GM18861 (cell line): ENCODE results near the gene PRSS53.

Source experiments
- ATAC-seq: cut with Tn5 transposase; IDR thresholded peaks from one replicate; pipeline ENCODE4 v1.9.1; 2021; ENCODE audit not compliant: unreplicated experiment

Gene PRSS53

DNA sequence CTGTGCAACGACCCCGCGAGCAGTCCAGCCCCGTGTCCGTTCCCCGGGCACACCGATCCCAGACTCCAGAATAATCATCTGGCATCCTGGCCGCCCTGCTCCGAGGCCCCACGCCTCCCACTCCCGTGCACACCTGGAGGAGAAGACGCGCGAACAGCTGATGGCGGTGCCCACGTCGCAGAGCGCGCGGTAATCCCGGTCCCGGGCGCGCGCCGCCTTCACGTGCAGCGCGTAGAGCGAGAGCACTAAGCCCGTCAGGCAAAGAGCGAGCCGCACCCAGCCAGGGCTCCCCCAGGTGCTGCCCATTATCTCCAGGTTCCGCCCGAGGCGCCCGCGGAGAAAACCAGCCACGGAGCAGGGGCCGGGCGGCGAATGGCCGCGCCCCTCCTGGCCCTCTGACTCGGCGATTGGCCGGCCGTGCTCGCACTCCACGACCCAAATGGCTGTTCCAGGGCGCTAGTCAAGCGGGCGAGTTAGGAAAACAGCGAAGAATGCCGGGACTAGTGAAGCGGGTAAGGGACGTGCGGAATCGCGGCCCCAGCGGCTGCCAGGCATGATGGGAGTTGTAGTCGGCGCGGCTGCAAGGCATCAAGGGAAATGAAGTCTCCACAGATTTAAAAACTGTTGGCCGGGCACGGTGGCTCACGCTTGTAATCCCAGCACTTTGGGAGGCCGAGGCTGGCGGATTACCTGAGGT lies 5.8 kb upstream of the PRSS53 start, which contains the start of gene VKORC1:
Gene VKORC1, minus strand, starts transcription at position 374 of the 697 bp plus-strand sequence. Its CDS starts 68 bp downstream, at position 306.
- ATAC-seq, result peak; percentile 71

GRCh38 chr16:31094088-31094423 lies 5.3 kb upstream of the PRSS53 start:
- ATAC-seq, result no peak

DNA sequence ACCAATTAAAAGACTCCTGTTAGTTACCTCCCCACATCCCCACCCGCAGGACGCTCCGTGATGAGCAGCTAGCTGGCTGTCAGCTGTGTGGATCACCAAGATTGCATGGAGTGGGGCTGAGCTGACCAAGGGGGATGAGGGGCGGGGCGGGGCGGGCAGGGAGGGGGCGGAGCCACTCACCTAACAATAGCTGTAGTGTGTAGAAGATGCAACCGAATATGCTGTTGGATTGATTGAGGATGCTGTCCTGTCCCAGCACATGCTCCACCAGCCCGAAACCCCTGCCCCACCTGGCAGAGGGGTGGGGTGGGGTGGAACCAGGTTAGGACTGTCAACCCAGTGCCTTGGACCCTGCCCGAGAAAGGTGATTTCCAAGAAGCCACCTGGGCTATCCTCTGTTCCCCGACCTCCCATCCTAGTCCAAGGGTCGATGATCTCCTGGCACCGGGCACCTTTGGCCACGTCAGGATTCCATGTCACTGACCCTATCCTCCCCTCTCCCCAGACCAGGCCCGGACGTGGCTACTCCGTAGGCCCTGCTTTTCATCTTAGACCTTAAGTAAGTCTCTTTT lies 4.5 kb upstream of the PRSS53 start:
- ATAC-seq, result no peak

DNA sequence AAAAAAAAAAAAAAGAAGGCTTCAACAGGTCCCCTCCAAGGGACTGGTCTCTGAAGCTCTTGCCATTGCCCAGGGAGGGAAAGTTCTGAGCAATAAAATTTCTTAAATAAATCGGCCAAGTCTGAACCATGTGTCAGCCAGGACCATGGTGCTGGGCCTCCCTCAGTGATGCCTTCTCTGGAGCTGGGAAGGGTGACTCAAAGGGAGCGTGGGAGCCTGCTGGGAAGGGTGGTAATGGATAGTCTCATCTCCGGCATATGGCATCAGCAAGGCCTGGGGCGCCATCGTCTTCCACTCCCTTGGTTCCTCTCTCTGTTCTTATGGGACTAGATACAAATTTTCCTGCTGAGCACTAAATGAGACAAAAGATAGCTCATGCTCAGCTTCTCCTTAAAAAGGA lies 3.6 kb upstream of the PRSS53 start:
- ATAC-seq, result no peak

DNA sequence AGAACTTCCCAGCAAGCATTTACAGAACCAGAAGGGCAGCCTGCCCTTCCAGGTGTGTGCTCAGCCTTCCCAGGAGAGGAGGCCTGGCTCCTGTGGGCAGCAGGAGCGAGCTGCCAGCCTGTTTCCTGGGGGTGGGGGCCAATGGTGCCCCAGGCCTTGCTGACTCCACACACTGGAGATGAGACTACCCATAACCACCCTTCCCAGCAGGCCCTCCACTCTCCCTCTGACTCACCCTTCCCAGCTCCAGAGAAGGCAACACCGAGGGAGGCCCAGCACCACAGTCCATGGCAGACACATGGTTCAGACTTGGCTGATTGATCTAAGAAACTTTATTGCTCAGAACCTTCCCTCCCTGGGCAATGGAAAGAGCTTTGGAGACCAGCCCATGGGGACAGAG lies 1.8 kb upstream of the PRSS53 start:
- no peak for ATAC-seq

DNA sequence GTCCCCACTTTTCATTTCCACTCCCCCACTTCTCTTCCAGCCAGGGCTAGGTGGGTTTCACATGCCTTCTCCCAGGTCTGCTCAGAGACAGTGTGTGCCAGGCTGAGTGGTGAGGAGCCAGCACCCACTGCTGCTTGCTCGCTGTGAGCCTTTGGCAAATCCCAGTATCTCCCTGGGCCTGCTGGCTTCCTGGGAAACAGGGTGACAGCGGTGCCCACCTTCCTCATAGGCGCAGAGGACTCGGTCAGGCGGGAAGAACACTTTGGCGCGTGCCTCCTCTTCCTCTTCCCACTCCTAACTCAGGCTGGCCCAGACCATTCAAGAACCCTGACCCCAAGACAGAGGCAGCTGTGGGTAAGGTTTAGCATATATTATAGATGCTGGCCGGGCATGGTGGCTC lies 456 bp upstream of the PRSS53 start:
- no peak for ATAC-seq

DNA sequence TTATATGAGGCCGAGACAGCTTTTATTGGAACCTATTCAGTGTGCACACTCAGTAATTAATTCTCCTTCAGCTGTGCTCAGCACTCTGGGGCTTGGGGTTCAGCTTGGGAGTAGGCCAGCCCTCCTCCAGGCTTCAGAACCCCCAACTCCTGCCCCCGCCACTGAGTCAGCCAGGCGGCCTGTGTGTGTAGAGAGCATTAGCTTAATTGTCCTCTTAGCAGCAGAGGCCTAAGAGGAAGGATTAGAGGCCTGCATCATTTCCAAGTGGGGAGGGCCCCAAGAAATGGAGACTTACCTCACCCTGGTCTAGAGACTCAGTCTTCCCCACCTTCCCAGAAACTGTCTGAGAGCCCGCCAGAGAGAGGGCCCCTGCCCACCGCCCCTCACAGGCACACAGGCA lies 772 bp downstream of the PRSS53 start:
- no peak for ATAC-seq

DNA sequence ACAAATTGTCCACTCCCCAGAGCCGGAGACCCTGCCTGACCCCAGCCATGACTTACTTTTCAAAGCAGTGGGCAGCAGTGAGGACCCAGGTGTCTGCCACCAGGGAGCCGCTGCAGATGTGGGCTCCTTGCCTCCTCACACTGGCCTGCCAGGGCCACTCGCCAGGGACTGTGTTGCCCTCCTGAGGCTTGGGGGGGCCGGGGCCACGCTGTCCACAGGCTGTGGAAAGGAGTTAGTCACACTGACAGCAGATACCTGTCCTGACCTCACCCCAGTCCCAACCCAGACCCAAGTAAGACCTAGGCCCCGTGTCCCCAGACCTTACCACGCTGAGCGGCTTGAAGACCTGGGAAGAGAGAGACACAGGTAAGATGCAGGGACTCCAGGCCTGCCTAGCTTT lies 1.3 kb downstream of the PRSS53 start:
- no peak for ATAC-seq

GRCh38 chr16:31086629-31086906 lies 2.2 kb downstream of the PRSS53 start:
- ATAC-seq, result no peak

GRCh38 chr16:31085873-31086628 lies 2.7 kb downstream of the PRSS53 start:
- ATAC-seq, result no peak

DNA sequence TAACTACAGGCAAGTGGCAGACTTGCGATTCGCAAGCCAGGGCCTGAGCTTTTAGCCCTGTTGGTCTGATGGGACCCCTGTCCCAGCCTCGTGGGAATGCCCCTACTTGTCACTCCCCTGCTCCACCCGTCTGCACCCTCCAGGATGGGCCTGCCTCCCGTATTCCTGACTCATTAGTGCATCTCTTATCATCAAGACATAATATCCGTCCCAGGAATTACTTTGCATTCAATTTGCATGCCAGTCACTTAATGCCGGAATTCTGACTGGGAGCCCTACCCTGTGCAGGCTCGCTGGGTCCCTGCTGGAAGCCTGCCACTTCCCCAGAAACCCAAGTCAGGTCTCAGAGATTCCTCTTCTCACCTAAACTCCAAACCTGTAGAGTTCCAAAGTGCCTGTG lies 3.3 kb downstream of the PRSS53 start:
- ATAC-seq, result no peak

- ATAC-seq, result no peak
Observed at GRCh38 chr16:31084584-31085302, 4.0 kb downstream of the PRSS53 start.

DNA sequence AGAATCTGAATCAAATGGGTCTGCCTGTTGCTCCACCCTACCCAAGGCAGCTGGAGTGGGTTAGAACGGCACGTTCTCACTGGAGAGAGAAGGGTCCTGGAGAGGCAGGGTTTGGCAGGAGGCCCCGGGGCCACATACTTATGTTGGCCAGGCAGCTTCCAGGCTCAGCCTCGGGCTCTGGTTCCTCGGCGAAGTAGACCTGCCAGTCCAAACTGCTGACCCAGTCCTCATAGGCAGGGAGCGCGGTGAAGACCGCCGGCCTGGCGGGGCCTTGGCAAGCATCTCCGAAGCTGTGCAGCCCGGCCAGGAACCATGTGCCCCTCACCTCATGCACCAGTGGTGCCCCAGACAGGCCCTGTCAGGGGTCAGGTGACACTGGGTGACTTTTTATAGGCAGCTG lies 4.8 kb downstream of the PRSS53 start:
- ATAC-seq, result no peak

GRCh38 chr16:31083556-31083955 lies 5.2 kb downstream of the PRSS53 start:
- ATAC-seq, result no peak

- no peak for ATAC-seq
Observed at GRCh38 chr16:31083081-31083480, 5.7 kb downstream of the PRSS53 start.

DNA sequence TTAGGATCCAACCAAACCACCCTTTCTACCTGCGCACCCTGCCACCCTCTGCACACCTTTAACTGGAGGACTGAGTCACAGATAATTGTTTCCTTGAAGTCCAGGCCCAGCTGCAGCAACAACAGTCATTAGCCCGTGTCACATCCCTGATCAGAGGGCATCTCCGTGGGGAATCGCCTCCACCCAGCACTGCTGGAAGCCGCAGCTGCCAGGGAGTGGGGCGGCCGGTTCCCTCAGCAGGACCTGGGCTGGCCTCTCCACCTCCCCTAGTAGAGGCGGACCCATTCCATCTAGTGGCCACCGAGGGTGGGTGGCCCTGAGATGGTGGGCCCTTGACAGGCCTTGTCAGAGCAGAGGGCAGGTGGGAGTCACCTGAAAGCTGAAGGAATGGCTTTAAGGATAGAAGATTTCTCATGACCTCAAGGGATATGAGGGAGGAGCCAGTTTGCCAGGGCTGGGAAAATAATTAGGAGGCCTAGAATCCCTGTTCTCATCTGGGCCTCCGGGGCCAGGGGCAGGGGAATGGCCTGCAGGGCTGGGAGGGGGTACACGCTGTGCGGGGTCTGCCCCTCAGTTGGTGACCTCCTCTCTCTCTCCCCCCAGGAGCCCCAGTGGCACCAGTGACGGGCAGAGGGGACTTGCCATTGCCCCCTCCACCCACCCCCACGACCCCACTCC lies 6.2 kb downstream of the PRSS53 start:
- no peak for ATAC-seq

DNA sequence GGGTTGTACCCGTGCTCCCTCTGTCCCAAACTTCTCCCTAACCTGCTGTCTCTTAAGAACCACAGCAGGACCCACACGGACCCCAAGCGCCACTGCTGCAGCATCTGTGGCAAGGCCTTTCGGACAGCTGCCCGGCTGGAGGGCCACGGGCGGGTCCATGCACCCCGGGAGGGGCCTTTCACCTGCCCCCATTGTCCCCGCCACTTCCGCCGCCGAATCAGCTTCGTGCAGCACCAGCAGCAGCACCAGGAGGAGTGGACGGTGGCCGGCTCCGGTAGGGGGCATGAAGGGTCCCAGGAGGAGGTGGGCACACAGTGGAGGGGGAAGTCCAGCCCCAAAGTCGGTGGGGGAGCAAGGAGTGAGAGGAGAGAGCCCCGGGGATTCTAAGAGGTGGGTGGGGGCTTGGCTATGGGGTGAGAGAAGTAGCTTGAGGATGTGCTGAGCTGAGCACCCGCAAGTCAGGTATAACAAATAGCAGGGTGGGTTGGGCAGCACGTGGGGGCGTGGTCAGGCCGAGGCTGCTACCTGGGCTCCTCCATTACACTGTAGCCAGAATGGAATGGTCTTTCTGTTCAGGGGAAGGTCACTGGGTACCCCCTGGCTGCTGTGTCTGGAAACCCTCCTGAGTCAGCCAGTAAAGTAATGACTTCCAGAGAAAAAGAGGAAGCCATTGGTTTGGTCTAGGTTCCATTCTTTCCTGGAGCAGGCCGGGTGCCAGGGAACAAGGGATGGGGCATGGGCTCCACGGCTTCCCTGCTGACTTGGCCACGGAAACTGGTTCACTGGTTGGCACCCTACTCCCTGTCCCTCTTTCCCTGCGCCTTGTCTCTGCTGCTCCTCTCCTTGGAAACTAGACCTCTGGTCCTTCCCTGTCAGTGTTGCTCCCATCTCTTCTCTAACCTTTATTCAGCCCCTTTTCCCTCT lies 7.1 kb downstream of the PRSS53 start:
- ATAC-seq, result no peak

GRCh38 chr16:31080756-31081419 lies 7.9 kb downstream of the PRSS53 start:
- no peak for ATAC-seq

GRCh38 chr16:31080035-31080629 lies 8.6 kb downstream of the PRSS53 start:
- ATAC-seq, result no peak
